ENCODE measurements around the gene PODNL1.

DNA sequence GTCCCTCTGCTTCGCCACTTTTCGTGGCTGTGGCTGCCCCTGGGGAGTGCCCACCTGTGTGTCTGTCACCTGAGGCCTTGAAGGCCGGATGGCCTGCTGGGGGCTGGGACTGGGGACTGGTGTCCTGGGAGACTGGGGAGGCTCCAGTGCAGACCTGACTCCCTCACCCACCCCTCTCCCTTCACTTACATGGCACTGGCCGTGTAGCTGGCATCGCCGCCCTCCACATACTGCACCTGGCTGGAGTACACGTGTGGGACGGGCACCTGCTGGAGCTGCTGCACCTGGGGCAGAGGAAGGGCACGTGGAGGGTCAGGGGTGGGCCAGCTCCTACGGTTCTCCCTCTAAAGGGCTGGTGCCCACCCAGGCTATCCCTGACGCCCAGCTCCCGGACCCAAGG lies 39.6 kb upstream of the PODNL1 start:
- no peak for TF ChIP-seq KLF8 (tag by site-specific recombination; IDR thresholded peaks at IDR 0.05)
- TF ChIP-seq, protein P1, sequence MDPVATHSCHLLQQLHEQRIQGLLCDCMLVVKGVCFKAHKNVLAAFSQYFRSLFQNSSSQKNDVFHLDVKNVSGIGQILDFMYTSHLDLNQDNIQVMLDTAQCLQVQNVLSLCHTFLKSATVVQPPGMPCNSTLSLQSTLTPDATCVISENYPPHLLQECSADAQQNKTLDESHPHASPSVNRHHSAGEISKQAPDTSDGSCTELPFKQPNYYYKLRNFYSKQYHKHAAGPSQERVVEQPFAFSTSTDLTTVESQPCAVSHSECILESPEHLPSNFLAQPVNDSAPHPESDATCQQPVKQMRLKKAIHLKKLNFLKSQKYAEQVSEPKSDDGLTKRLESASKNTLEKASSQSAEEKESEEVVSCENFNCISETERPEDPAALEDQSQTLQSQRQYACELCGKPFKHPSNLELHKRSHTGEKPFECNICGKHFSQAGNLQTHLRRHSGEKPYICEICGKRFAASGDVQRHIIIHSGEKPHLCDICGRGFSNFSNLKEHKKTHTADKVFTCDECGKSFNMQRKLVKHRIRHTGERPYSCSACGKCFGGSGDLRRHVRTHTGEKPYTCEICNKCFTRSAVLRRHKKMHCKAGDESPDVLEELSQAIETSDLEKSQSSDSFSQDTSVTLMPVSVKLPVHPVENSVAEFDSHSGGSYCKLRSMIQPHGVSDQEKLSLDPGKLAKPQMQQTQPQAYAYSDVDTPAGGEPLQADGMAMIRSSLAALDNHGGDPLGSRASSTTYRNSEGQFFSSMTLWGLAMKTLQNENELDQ (tag by site-specific recombination; IDR thresholded peaks at IDR 0.05; ENCODE audit: low read depth), result no peak

All from HEK293 (cell line).